Naive B cell (primary cell): Measurements from ENCODE around the gene ETFDH. TPM values are rescaled to one million over a fixed set of nuclear protein-coding genes. Genes with fewer than 3 reads are reported as not detected.
"Not testable (repeated sequence)": the region's sequence is repeated elsewhere in the genome, so short reads cannot be mapped to it uniquely, and the experiment has no call there.

ENCODE experiments used
- ATAC-seq, 2 donors: fragments of 150-1000 bp; cut with Tn5 transposase; 2 replicates each; pipeline ENCODE4 v1.10.0; 2021; ENCODE audit warnings: low read depth in 2 of 2, mild to moderate bottlenecking in 2 of 2, moderate library complexity in 2 of 2
- DNase-seq: peaks from one replicate; pipeline ENCODE4 v3.0.0; 2022
- H3K27ac Mint-ChIP-seq, 6 donors: one replicate each; pipeline ENCODE4 v1.8.0; 2020 to 2022; ENCODE audit warnings: mild to moderate bottlenecking in 6 of 6, mixed read lengths in 6 of 6, moderate library complexity in 5 of 6, inconsistent platforms in 2 of 6
- H3K27me3 Mint-ChIP-seq, 3 donors: one replicate each; pipeline ENCODE4 v1.8.0; 2021 to 2022; ENCODE audit warnings: mixed read lengths in 3 of 3, mild to moderate bottlenecking in 1 of 3
- H3K36me3 Mint-ChIP-seq, 2 donors: one replicate each; pipeline ENCODE4 v1.8.0; 2020 to 2022; ENCODE audit warnings: mixed read lengths in 2 of 2, inconsistent platforms in 1 of 2, mild to moderate bottlenecking in 1 of 2
- H3K4me1 Mint-ChIP-seq, 3 donors: one replicate each; pipeline ENCODE4 v1.8.0; 2020 to 2022; ENCODE audit warnings: mixed read lengths in 3 of 3, inconsistent platforms in 1 of 3, mild to moderate bottlenecking in 1 of 3, moderate library complexity in 1 of 3
- H3K4me3 Mint-ChIP-seq, 8 donors: one replicate each; pipeline ENCODE4 v1.8.0; 2020 to 2022; ENCODE audit warnings: mild to moderate bottlenecking in 8 of 8, mixed read lengths in 8 of 8, moderate library complexity in 8 of 8, inconsistent platforms in 2 of 8
- H3K9me3 Mint-ChIP-seq, 7 donors: one replicate each; pipeline ENCODE4 v1.8.0; 2020 to 2022; ENCODE audit warnings: mixed read lengths in 7 of 7, mild to moderate bottlenecking in 5 of 7, inconsistent platforms in 2 of 7, moderate library complexity in 1 of 7
- polyA plus RNA-seq, 6 donors: library from polyadenylated mRNA; unstranded; fragments of 300-500 nt; fragmentation: Illumina TruSeq; gene quantifications; one replicate each; pipeline ENCODE4 v1.2.3, GENCODE V29; 2021; ENCODE audit warnings: low read depth in 6 of 6

Gene ETFDH
- polyA plus RNA-seq, 6 donors from 2014 or later: 2.1 to 8.0 (median 5.5) TPM

DNA sequence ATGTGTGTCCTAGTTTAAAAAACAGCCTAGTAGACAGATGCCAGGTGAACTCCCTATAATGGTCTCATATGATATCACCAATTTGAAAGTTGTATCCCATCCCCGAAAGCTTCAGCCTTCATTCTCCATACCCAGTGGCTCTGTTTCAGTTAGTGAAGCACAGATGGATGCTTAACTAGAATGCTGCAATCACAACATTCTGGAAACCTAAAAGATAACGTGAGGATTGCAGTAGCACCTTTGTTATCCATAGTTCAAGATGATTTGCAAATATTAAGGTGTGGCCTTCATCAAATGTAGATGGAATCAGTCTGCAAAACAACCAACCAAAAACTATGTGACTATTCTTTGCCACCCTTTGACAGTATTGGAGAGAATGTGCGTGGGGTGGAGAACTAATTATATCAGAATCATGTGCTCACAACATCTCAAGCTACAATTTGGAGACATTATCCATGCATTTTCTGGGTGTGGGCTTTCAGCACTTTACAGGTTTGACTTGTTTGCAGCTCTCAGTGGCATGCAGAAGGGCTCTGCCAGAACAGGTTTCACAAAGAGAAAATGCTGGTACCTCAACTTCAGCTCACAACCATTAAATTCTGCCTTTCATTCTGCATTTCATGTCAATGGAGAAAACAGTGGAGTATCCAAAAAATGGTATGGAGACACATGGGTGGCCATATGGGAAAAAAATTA, 69.4 kb downstream of the ETFDH start:
- DNase-seq (no peak), ATAC-seq (no peak)
- Mint-ChIP-seq H3K27ac (no peak overlapping the region), H3K9me3 (peaks cover 0 to 4% (median 0%) of the 10 kb centered on the region in 7 donors), H3K36me3 (no peaks in the 10 kb centered on the region), H3K4me3 (no peak overlapping the region), H3K4me1 (no peaks in the 10 kb centered on the region), H3K27me3 (peaks cover 23 to 31% (median 26%) of the 10 kb centered on the region in 3 donors)

DNA sequence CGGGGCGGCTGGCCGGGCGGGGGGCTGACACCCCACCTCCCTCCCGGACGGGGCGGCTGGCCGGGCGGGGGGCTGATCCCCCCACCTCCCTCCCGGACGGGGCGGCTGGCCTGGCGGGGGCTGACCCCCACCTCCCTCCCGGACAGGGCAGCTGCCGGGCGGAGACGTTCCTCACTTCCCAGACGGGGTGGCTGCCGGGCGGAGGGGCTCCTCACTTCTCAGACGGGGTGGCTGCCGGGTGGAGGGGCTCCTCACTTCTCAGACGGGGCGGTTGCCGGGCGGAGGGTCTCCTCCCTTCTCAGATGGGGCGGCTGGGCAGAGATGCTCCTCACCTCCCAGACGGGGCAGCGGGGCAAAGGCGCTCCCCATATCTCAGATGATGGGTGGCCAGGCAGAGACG, 74.4 kb downstream of the ETFDH start:
- not testable (repeated sequence) for DNase-seq, ATAC-seq, H3K9me3 Mint-ChIP-seq, H3K4me1 Mint-ChIP-seq, H3K36me3 Mint-ChIP-seq, H3K27ac Mint-ChIP-seq, H3K4me3 Mint-ChIP-seq
- peaks cover 22 to 41% (median 30%) of the 10 kb centered on the region in 3 donors for H3K27me3 Mint-ChIP-seq

DNA sequence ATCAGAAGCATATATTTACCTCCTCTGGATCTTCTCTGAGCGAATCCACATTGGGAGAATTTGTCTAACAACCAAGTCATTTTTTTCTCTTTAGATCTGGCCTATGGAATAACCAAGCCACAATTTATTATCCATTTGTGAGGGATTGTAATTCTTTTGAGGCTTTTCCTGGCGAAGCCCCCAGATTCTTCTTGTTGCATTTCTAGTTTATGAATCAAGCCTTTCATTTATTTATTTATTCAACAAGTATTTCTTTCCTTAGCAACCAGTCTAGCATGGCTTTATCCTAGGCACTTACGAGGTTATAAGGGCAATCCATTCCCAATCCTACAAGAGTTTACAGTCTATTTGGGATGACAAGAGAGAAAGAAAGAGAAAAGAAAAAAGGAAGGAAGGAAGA, 78.3 kb downstream of the ETFDH start:
- no peak for ATAC-seq
- Mint-ChIP-seq H3K27ac (no peak overlapping the region), H3K27me3 (peaks cover 35 to 45% (median 41%) of the 10 kb centered on the region in 3 donors), H3K9me3 (peaks cover 0 to 7% (median 1%) of the 10 kb centered on the region in 7 donors), H3K4me1 (no peaks in the 10 kb centered on the region), H3K4me3 (no peak overlapping the region), H3K36me3 (no peaks in the 10 kb centered on the region)
- DNase-seq: no peak

DNA sequence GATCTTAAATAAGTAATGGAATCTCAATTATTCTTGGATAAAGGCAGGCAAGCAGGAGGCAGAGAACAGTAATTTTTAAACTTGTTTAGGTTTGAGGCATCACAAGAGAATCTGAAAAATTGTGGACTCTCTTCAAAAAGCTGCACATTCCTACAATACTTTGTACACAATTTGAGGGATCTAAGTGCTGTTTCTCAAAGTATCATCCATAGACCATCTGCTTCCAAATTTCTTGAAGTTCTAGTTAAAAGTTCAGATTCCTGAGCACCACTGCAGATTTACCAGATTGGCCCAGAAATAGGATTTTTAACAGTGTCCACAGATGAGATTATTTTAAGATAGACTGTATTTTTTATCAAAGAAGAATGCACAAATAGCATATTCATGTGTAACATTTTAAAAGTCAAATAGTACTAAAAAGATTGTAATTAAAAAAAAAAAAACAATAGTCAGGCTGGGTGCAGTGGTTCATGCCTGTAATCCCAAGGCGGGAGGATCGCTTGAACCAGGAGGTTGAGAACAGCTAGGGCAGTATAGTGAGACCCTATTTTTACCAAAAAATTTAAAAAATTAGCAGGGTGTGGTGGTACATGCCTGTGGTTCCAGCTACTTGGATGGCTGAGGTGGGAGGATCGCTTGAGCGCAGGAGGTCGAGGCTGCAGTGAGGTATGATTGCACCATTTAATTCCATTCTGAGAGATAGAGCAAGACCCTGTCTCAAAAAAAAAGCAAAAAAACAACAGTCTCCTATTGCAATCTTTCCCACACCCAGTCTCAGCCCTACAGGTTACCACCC, 82.5 kb downstream of the ETFDH start:
- Mint-ChIP-seq H3K9me3 (peaks cover 4 to 27% (median 17%) of the 10 kb centered on the region in 7 donors), H3K36me3 (peaks cover 0 to 24% of the 10 kb centered on the region in 2 donors), H3K27me3 (peaks cover 45 to 66% (median 60%) of the 10 kb centered on the region in 3 donors), H3K4me3 (no peak overlapping the region), H3K4me1 (no peaks in the 10 kb centered on the region), H3K27ac (no peak overlapping the region)
- ATAC-seq: no peak
- no peak for DNase-seq

DNA sequence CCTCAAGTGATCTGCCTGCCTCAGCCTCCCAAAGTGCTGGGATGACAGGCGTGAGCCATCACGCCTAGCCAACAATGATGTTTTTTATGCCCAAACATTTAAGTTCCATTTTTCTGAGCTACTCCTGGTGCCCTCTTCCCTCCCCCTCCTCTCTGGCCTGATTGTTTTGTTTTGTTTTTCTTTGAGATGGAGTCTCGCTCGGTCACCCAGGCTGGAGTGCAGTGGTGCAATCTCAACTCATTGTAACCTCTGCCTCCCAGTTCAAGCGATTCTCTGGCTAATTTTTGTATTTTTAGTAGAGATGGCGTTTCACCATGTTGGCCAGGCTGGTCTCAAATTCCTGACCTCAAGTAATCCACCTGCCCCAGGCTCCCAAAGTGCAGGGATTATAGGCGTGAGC, 83.7 kb downstream of the ETFDH start:
- Mint-ChIP-seq H3K27me3 (peaks cover 46 to 64% (median 57%) of the 10 kb centered on the region in 3 donors), H3K9me3 (peaks cover 4 to 27% (median 18%) of the 10 kb centered on the region in 7 donors), H3K36me3 (peaks cover 0 to 24% of the 10 kb centered on the region in 2 donors)
- H3K27ac Mint-ChIP-seq, H3K4me1 Mint-ChIP-seq, ATAC-seq, H3K4me3 Mint-ChIP-seq, DNase-seq: not testable (repeated sequence)

DNA sequence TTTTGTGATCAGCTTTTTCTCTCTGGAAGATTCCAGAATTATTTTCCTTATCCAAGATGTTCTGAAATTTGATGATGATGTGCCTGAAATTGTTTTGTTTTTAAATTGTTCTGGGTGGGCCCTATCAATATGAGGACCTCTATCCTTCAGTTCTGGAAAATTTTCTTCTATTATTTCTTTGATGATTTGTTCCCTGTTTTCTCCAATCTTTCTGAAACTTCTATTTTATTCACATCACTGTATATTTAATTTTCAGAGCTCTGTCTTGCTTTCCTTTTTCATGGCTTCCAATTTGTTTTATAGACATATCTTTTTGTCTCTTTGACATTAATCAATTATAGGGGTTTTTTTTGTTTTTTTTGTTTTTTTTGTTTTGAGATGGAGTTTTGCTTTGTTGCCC, 84.5 kb downstream of the ETFDH start:
- H3K27me3 Mint-ChIP-seq: peaks cover 48 to 66% (median 57%) of the 10 kb centered on the region in 3 donors
- no peak overlapping the region for H3K27ac Mint-ChIP-seq
- H3K36me3 Mint-ChIP-seq: peaks cover under 1 to 24% of the 10 kb centered on the region in 2 donors
- DNase-seq (no peak), ATAC-seq (no peak)
- H3K4me1 Mint-ChIP-seq: no peaks in the 10 kb centered on the region
- peaks cover 4 to 27% (median 19%) of the 10 kb centered on the region in 7 donors for H3K9me3 Mint-ChIP-seq
- no peak overlapping the region for H3K4me3 Mint-ChIP-seq

DNA sequence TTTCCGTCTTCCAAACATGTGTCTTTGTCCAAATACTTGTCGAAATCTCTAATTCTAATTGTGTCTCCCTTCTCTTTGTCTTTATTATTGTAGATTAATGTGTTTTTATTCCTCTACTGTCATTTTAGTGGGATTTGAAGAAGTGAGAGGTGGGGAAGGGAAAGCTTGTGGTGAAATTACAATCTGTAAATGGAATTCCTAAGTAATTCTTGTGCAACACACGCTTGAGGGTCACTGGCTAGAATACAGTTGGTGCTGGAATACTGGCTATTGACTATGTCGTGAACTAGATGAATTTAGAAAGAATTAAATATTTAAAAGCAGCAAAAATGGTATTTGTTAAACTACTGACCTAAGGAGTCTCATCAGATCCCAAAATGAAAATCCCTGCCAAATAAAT, 86.0 kb downstream of the ETFDH start:
- Mint-ChIP-seq H3K36me3 (peaks cover 4 to 24% of the 10 kb centered on the region in 2 donors), H3K4me1 (no peaks in the 10 kb centered on the region), H3K9me3 (peaks cover 4 to 27% (median 19%) of the 10 kb centered on the region in 7 donors), H3K4me3 (no peak overlapping the region), H3K27ac (no peak overlapping the region), H3K27me3 (peaks cover 64 to 81% (median 73%) of the 10 kb centered on the region in 3 donors)
- ATAC-seq (no peak), DNase-seq (no peak)

DNA sequence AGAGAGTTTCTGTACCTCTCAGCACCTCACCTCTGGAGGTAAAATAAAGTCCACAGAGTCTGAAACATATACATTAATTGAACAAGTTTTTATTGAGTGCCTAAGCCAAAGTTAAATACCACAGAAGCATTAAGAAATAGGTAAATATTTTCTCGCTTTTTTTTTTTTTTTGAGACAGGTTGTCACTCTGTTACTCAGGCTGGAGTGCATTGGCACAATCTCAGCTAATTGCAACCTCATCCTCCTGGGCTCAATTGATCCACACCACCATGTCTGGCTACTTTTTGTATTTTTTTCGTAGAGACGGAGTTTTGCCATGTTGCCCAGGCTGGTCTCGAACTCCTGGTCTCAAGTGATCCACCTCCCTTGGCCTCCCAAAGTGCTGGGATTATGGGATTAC, 86.6 kb downstream of the ETFDH start:
- DNase-seq (no peak), ATAC-seq (no peak)
- Mint-ChIP-seq H3K4me1 (no peaks in the 10 kb centered on the region), H3K27ac (no peak overlapping the region), H3K36me3 (peaks cover 4 to 24% of the 10 kb centered on the region in 2 donors), H3K4me3 (no peak overlapping the region), H3K9me3 (peaks cover 4 to 27% (median 19%) of the 10 kb centered on the region in 7 donors), H3K27me3 (peaks cover 69 to 87% (median 77%) of the 10 kb centered on the region in 3 donors)

Other genes with a start within 250 kb of the ETFDH start
- not detected for gene RXFP1, start 150.4 kb upstream of the ETFDH start, polyA plus RNA-seq
- gene C4orf46, start 409 bp upstream of the ETFDH start, polyA plus RNA-seq: 1 to 10 TPM; 4.6 to 7.2 (median 5.6) TPM
- gene PPID, start 51.1 kb downstream of the ETFDH start, polyA plus RNA-seq: 10 to 100 TPM; 30.5 to 49.0 (median 46.0) TPM
- gene FNIP2, start 96.7 kb downstream of the ETFDH start, polyA plus RNA-seq: not detected